KMS-11 (cell line): ENCODE results near the gene OR6C70.

Experiments
- H2AFZ ChIP-seq: fragments of 200-600 bp; sonication (generic); 2 replicates; pipeline ENCODE4 v1.6.1; 2016; ENCODE audit warnings: antibody characterized with exemption, mixed run types, low read depth
- H3K27ac ChIP-seq: fragments of 200-600 bp; sonication (generic); 2 replicates; pipeline ENCODE4 v1.6.1; 2016; ENCODE audit warnings: mild to moderate bottlenecking, mixed run types
- H3K27me3 ChIP-seq: fragments of 200-600 bp; sonication (generic); 2 replicates; pipeline ENCODE4 v1.6.1; 2017; ENCODE audit warnings: mild to moderate bottlenecking, low read depth, mixed run types, moderate library complexity; ENCODE audit not compliant: insufficient read depth
- H3K36me3 ChIP-seq: fragments of 200-600 bp; sonication (generic); 2 replicates; pipeline ENCODE4 v1.6.1; 2017; ENCODE audit warnings: mild to moderate bottlenecking, mixed run types; ENCODE audit not compliant: insufficient read depth
- H3K4me1 ChIP-seq: fragments of 200-600 bp; sonication (generic); 2 replicates; pipeline ENCODE4 v1.6.1; 2016; ENCODE audit warnings: mild to moderate bottlenecking, low read depth, mixed run types; ENCODE audit not compliant: poor library complexity, severe bottlenecking
- H3K4me2 ChIP-seq: fragments of 200-600 bp; sonication (generic); 2 replicates; pipeline ENCODE4 v1.7.0; 2016; ENCODE audit warnings: mild to moderate bottlenecking, mixed run types
- H3K4me3 ChIP-seq: fragments of 200-600 bp; sonication (generic); IDR thresholded peaks from 2 replicates; pipeline ENCODE4 v1.6.1; 2017; ENCODE audit warnings: low read depth, low read length, mixed read lengths; ENCODE audit not compliant: insufficient read depth
- H3K79me2 ChIP-seq: fragments of 200-600 bp; sonication (generic); 2 replicates; pipeline ENCODE4 v1.6.1; 2016; ENCODE audit warnings: low read depth, mixed run types; ENCODE audit not compliant: insufficient read depth
- H3K9ac ChIP-seq: fragments of 200-600 bp; sonication (generic); 2 replicates; pipeline ENCODE4 v1.6.1; 2016; ENCODE audit warnings: mild to moderate bottlenecking, mixed run types
- H4K20me1 ChIP-seq: fragments of 200-600 bp; sonication (generic); 2 replicates; pipeline ENCODE4 v1.6.1; 2016; ENCODE audit warnings: mild to moderate bottlenecking, mixed run types; ENCODE audit not compliant: insufficient read depth
- TF ChIP-seq, protein P1 (sequence below): fragments of 200-600 bp; sonication (generic); conservative IDR thresholded peaks from 2 replicates; pipeline ENCODE4 v1.6.1; 2017; ENCODE audit warnings: low read depth, mild to moderate bottlenecking, antibody characterized with exemption, low read length, moderate library complexity, mixed read lengths

OR6C70 gene

DNA sequence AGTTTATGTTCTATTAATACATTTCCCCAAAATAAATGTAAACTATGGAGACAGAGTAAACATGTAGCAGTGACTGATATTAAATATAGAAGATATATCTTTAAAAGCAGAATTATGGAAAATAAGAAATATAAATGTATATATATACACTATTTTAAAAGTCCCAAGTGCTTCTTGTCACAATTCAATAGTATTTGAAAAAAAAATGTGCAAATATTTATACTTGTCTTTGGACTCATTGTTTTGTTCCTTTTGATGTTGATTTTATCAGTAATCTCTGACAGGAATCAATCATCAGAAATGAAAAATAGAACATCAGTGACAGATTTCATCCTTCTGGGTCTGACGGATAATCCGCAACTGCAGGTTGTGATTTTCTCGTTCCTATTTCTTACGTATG is 44.0 kb downstream of the OR6C70 start, which contains the start of gene OR6C76:
TSS of gene OR6C76 (plus strand) at position 301 of the 400 bp plus-strand sequence. CDS start at position 301, 0 bp downstream.
- Histone ChIP-seq H3K4me1 (no peaks in the 10 kb centered on the region), H3K4me3 (no peak within 1 kb of the TSS), H3K9ac (no peak within 1 kb of the TSS), H3K79me2 (no peaks in the 10 kb centered on the region), H3K36me3 (no peaks in the 10 kb centered on the region), H4K20me1 (no peaks in the 10 kb centered on the region), H3K4me2 (no peak within 1 kb of the TSS), H3K27me3 (no peaks in the 10 kb centered on the region), H3K27ac (no peak within 1 kb of the TSS), H2AFZ (no peak within 1 kb of the TSS)
- TF ChIP-seq, protein P1, sequence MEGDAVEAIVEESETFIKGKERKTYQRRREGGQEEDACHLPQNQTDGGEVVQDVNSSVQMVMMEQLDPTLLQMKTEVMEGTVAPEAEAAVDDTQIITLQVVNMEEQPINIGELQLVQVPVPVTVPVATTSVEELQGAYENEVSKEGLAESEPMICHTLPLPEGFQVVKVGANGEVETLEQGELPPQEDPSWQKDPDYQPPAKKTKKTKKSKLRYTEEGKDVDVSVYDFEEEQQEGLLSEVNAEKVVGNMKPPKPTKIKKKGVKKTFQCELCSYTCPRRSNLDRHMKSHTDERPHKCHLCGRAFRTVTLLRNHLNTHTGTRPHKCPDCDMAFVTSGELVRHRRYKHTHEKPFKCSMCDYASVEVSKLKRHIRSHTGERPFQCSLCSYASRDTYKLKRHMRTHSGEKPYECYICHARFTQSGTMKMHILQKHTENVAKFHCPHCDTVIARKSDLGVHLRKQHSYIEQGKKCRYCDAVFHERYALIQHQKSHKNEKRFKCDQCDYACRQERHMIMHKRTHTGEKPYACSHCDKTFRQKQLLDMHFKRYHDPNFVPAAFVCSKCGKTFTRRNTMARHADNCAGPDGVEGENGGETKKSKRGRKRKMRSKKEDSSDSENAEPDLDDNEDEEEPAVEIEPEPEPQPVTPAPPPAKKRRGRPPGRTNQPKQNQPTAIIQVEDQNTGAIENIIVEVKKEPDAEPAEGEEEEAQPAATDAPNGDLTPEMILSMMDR: no peak

DNA sequence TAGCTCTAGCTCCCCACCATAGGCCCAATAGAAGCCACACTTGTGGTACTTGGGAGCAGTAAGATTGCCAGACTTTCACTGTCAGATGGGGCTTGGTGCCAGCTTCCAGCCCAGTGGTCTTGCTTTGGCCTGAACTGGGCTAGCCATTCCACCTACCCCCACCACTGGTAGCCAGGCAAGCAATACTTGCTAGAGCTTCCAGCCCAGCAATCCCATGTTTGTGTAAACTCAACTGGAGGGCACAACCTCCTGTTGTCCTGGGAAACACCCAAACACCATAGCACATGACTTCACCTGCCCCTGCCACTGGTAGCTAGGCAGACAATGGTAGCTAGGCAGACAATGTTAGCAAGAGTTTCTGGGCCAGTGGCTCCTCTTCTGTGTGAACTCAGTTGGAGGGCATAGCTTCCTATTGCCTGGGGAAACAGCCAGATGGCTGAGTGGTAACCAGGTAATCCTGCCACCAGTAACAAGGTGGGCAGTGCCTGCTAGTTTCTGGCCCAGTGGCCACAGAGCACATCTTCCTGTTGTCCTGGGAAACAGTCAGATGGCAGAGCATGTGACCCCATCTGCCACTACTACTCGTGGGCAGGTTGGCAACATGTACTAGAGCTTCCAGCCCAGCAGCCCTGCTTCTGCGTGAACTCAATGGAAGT is 49.5 kb downstream of the OR6C70 start:
- Histone ChIP-seq H3K4me3 (no peak overlapping the region), H3K36me3 (no peaks in the 10 kb centered on the region), H3K27ac (no peak overlapping the region), H3K9ac (no peak overlapping the region), H4K20me1 (no peaks in the 10 kb centered on the region), H3K27me3 (no peaks in the 10 kb centered on the region), H3K79me2 (no peaks in the 10 kb centered on the region), H2AFZ (no peak overlapping the region), H3K4me1 (no peaks in the 10 kb centered on the region), H3K4me2 (no peak overlapping the region)
- TF ChIP-seq, protein P1: no peak
